NCI-H2196 treated with DMSO at 0.1 percent for 48 hours (cell line): ENCODE measurements around the gene E2F8.

Experiments used
- DNase-seq: peaks from one replicate; lab custom pipeline; 2025; ENCODE audit not compliant: unreplicated experiment; lab: John Stamatoyannopoulos, UW

Gene E2F8

DNA sequence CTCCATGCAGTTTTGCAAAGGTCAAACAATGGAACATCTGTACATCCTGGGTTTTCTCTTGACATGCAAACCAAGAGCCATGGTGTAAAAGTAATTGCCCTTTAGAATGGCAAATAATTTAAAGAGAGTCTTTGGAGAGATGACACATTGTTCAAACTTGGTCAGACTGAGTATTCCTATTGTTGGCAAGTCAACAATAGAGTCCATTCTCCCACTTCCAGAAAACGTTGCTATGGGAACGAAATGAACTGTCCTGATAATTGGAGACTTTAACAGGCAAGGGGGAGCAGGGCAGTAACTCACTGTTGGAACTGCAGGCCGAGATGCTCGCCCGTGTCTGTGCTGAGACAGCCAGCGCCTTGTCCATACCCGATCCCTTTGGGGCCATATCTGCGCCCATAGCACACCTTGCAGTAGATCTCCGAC is 52.9 kb downstream of the E2F8 start:
- DNase-seq, result no peak

- no peak for DNase-seq
Observed at GRCh38 chr11:19187114-19187832, 53.5 kb downstream of the E2F8 start.

GRCh38 chr11:19185516-19186052 is 55.2 kb downstream of the E2F8 start:
- DNase-seq, result no peak

- DNase-seq, result no peak
Observed at GRCh38 chr11:19185036-19185435, 55.7 kb downstream of the E2F8 start.

GRCh38 chr11:19183646-19184045 is 57.1 kb downstream of the E2F8 start:
- DNase-seq, result no peak

- no peak for DNase-seq
Observed at GRCh38 chr11:19181531-19182261, 59.0 kb downstream of the E2F8 start.

DNA sequence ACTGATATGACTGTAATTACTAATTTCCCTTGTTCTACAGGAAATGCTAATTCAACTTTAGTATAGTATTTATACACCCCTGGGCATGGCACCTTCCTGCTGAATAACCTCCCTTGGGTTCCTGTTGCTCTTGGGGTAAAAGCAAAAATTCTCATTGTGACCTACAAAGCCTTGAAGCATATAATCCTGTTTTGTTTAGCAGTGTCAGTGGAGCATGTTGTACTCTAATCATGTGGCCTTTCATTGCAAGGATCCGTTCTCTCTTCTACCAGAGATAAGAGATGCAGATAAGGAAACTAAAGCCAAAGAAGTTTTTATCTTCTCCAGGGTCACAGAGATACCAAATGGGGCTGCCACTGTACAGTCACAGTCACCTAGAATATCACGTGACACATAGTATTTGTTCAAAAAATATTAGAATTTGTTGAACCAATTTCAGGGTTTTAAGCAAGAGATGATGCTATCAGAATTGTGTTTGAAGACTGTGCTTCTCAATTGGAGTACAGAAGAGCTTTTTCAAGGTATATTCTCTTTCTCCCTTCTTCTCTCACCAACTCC is 64.0 kb downstream of the E2F8 start:
- no peak for DNase-seq
